Measurements from ENCODE around the gene OVAAL.

The OVAAL gene

GRCh38 chr1:180595966-180596365 lies 37.2 kb downstream of the OVAAL start:
- in situ Hi-C loops (cut with HindIII; ENCODE audit: low pct_ligation_motif_present, low sequenced_read_pairs), result no loop called here
- DNase-seq, result no peak
- H3K36me3 ChIP-seq (replicated peaks), result no peaks in the 10 kb centered on the region
- H3K27me3 ChIP-seq (replicated peaks), result no peaks in the 10 kb centered on the region
- no peak for TF ChIP-seq CTCF (IDR thresholded peaks at IDR 0.05; ENCODE audit: low read depth, low read length, missing control alignments)
- no peak overlapping the region for H3K27ac ChIP-seq
- H3K4me3 ChIP-seq (ENCODE audit: low read depth, low read length), result no peak overlapping the region

GRCh38 chr1:180597520-180597919 lies 38.8 kb downstream of the OVAAL start:
- no peak for TF ChIP-seq CTCF (IDR thresholded peaks at IDR 0.05; ENCODE audit: low read depth, low read length, missing control alignments)
- H3K27ac ChIP-seq, result no peak overlapping the region
- no peaks in the 10 kb centered on the region for H3K36me3 ChIP-seq (replicated peaks)
- DNase-seq, result no peak
- no peaks in the 10 kb centered on the region for H3K27me3 ChIP-seq (replicated peaks)
- no peak overlapping the region for H3K4me3 ChIP-seq (ENCODE audit: low read depth, low read length)
- in situ Hi-C loops (cut with HindIII; ENCODE audit: low pct_ligation_motif_present, low sequenced_read_pairs), result no loop called here

GRCh38 chr1:180598333-180598974 lies 39.7 kb downstream of the OVAAL start:
- H3K36me3 ChIP-seq (replicated peaks), result no peaks in the 10 kb centered on the region
- no peak overlapping the region for H3K4me3 ChIP-seq (ENCODE audit: low read depth, low read length)
- DNase-seq, result no peak
- in situ Hi-C loops (cut with HindIII; ENCODE audit: low pct_ligation_motif_present, low sequenced_read_pairs), result no loop called here
- H3K27ac ChIP-seq, result no peak overlapping the region
- no peaks in the 10 kb centered on the region for H3K27me3 ChIP-seq (replicated peaks)
- no peak for TF ChIP-seq CTCF (IDR thresholded peaks at IDR 0.05; ENCODE audit: low read depth, low read length, missing control alignments)

- in situ Hi-C loops (cut with HindIII; ENCODE audit: low pct_ligation_motif_present, low sequenced_read_pairs), result no loop called here
- no peak for TF ChIP-seq CTCF (IDR thresholded peaks at IDR 0.05; ENCODE audit: low read depth, low read length, missing control alignments)
- H3K36me3 ChIP-seq (replicated peaks), result no peaks in the 10 kb centered on the region
Measured at GRCh38 chr1:180600343-180600742, 41.6 kb downstream of the OVAAL start.

GRCh38 chr1:180601512-180601911 lies 42.7 kb downstream of the OVAAL start:
- Histone ChIP-seq H3K4me3 (ENCODE audit: low read depth, low read length) (no peak overlapping the region), H3K27me3 (replicated peaks) (no peaks in the 10 kb centered on the region), H3K27ac (no peak overlapping the region), H3K36me3 (replicated peaks) (no peaks in the 10 kb centered on the region)
- in situ Hi-C loops (cut with HindIII; ENCODE audit: low pct_ligation_motif_present, low sequenced_read_pairs), result no loop called here
- TF ChIP-seq CTCF (IDR thresholded peaks at IDR 0.05; ENCODE audit: low read depth, low read length, missing control alignments), result no peak
- DNase-seq, result no peak

More at GRCh38 chr1:180600343-180600742, 41.6 kb downstream of the OVAAL start:
- Histone ChIP-seq H3K4me3 (ENCODE audit: low read depth, low read length) (no peak overlapping the region), H3K27ac (no peak overlapping the region), H3K27me3 (replicated peaks) (no peaks in the 10 kb centered on the region)
- no peak for DNase-seq
